PFSK-1 (cell line): ENCODE results near the gene MCM8.

ENCODE experiments used
- POLR2AphosphoS5 ChIP-seq: IDR thresholded peaks from 2 replicates; pipeline ENCODE4 v1.6.1; 2012; ENCODE audit warnings: low read depth, mild to moderate bottlenecking, control low read depth, low read length, moderate library complexity
- SIN3A ChIP-seq: IDR thresholded peaks from 2 replicates; pipeline ENCODE4 v1.6.1; 2012; ENCODE audit warnings: mild to moderate bottlenecking, low read length, moderate library complexity, borderline replicate concordance; ENCODE audit not compliant: insufficient read depth
- TAF1 ChIP-seq: IDR thresholded peaks from 2 replicates; pipeline ENCODE4 v1.6.1; 2012; ENCODE audit warnings: low read length, control low read depth, borderline replicate concordance; ENCODE audit not compliant: insufficient read depth

DNA sequence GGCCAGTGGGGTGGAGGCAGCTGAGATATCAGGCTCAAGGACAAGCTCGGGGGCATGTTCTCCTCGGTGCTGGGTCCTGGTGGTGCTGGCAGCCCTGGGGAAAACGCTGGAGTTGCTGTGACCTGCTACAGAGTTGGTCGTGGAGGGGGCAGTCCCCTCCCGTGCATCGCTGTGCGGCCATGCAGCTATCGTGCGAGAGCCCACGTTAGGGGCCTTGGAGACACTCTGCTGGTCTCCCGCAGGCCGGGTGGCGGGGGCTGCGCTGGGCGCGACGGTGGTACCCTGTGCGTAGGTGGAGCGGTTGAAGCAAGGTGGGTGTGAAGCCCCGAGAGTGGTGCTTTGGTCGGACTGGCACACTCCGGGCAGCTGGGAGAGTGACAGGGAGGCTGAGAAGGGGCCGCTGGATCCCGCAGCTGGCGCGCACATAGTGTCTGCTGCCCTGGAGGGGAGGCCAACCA, 91.4 kb downstream of the MCM8 start:
- TF ChIP-seq TAF1 (no peak), SIN3A (no peak), POLR2AphosphoS5 (no peak)
